GM12878 (cell line): ENCODE data around the gene SRD5A1. TPM values are rescaled to one million over a fixed set of nuclear protein-coding genes. Genes with fewer than 3 reads are reported as not detected.

ENCODE experiments used
- CEBPZ ChIP-seq: fragments of 150-350 bp; IDR thresholded peaks from 2 replicates; pipeline ENCODE4 v1.6.1; 2016; ENCODE audit warnings: low read depth, low read length
- FOXM1 ChIP-seq: IDR thresholded peaks from 2 replicates; pipeline ENCODE4 v1.6.1; 2012; ENCODE audit warnings: low read depth, mild to moderate bottlenecking, inconsistent platforms, low read length, moderate library complexity
- LARP7 ChIP-seq: fragments of 450-650 bp; IDR thresholded peaks from 2 replicates; pipeline ENCODE4 v1.6.1; 2017; ENCODE audit warnings: mild to moderate bottlenecking
- NFYA ChIP-seq: IDR thresholded peaks from 2 replicates; pipeline ENCODE4 v1.6.1; 2011; ENCODE audit warnings: low read depth, mild to moderate bottlenecking, low read length, improper control_type of control experiment, borderline replicate concordance
- NRF1 ChIP-seq: conservative IDR thresholded peaks from 2 replicates; pipeline ENCODE4 v1.6.1; 2011; ENCODE audit warnings: mild to moderate bottlenecking, low read depth, low read length, improper control_type of control experiment
- PBX3 ChIP-seq: IDR thresholded peaks from 2 replicates; pipeline ENCODE4 v1.6.1; 2011; ENCODE audit warnings: mild to moderate bottlenecking, low read depth, low read length, moderate library complexity; ENCODE audit not compliant: insufficient replicate concordance
- PML ChIP-seq: IDR thresholded peaks from 2 replicates; pipeline ENCODE4 v1.6.1; 2012; ENCODE audit warnings: low read length, inconsistent platforms
- POLR2AphosphoS2 ChIP-seq: IDR thresholded peaks from 2 replicates; pipeline ENCODE4 v1.6.1; 2011; ENCODE audit warnings: low read depth, mild to moderate bottlenecking, low read length, improper control_type of control experiment, moderate library complexity
- SREBF2 ChIP-seq: IDR thresholded peaks from 2 replicates; pipeline ENCODE4 v1.6.1; 2012; ENCODE audit warnings: mild to moderate bottlenecking, low read length
- TCF12 ChIP-seq: IDR thresholded peaks from 2 replicates; pipeline ENCODE4 v1.6.1; 2011; ENCODE audit warnings: low read depth, mild to moderate bottlenecking, low read length
- polyA plus RNA-seq, 11 experiments: library from polyadenylated mRNA; depleted of rRNA in 4 of 11; unstranded in 6 of 11; stranded (reverse) in 5 of 11; fragments of >200 nt; fragmentation: Nextera tagmentation in 4 of 11; fragmentation: Illumina TruSeq in 1 of 11; extraction: Ambion mirVana in 4 of 11; extraction: Trizol in 1 of 11; gene quantifications; 1 replicate in 1 of 11; 2 replicates in 10 of 11; pipeline versions ENCODE4 v1.2.1 to v1.2.3, GENCODE V29; 2011 to 2016; ENCODE audit warnings: inconsistent platforms in 2 of 11, missing spikeins in 2 of 11, low read depth in 1 of 11
- total RNA-seq, 4 experiments: library from RNA; depleted of rRNA in 3 of 4; stranded (reverse); fragments of >200 nt in 3 of 4; fragmentation: Illumina TruSeq in 1 of 4; extraction: Trizol in 1 of 4; gene quantifications; 2 replicates each; pipeline versions ENCODE4 v1.2.1 to v1.2.3, GENCODE V29; 2013 to 2021
- TF ChIP-seq, protein P1 (sequence below): fragments of 450-650 bp; IDR thresholded peaks from 2 replicates; pipeline ENCODE4 v1.6.1; 2018; ENCODE audit warnings: mild to moderate bottlenecking, low read depth, moderate library complexity; ENCODE audit not compliant: partially characterized antibody

The SRD5A1 gene
- total and polyA plus RNA-seq, 10 of the 15 experiments (the other 5 are each of a cell fraction or from before 2014, with no cell fraction given) = 0.76 to 20.1 (median 12.3) TPM

DNA sequence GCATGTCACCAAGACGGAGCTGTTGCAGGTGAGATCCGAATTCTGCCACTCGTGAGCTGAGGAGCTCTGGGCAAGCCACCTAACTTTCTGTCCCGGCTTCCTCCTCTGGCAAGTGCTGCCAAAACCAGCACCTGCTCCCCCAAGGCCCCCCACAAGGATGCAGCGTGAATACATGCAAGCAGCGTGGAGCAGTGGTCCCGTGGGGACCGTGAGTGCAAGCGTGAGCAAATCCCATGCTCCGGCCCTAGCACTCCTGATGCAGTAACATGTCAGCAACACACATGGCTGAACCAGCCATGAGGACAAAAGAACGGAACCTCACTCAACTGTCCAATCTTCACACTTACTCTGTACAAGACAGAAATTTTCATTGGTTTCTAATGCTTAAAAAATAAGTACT is 31.4 kb upstream of the SRD5A1 start (continued):
- TF ChIP-seq POLR2AphosphoS2 = no peak
- TF ChIP-seq TCF12 = no peak
- TF ChIP-seq NFYA = no peak
- no peak for TF ChIP-seq PBX3
- no peak for TF ChIP-seq PML
- TF ChIP-seq CEBPZ = no peak
- TF ChIP-seq SREBF2 = no peak
- TF ChIP-seq, protein P1, sequence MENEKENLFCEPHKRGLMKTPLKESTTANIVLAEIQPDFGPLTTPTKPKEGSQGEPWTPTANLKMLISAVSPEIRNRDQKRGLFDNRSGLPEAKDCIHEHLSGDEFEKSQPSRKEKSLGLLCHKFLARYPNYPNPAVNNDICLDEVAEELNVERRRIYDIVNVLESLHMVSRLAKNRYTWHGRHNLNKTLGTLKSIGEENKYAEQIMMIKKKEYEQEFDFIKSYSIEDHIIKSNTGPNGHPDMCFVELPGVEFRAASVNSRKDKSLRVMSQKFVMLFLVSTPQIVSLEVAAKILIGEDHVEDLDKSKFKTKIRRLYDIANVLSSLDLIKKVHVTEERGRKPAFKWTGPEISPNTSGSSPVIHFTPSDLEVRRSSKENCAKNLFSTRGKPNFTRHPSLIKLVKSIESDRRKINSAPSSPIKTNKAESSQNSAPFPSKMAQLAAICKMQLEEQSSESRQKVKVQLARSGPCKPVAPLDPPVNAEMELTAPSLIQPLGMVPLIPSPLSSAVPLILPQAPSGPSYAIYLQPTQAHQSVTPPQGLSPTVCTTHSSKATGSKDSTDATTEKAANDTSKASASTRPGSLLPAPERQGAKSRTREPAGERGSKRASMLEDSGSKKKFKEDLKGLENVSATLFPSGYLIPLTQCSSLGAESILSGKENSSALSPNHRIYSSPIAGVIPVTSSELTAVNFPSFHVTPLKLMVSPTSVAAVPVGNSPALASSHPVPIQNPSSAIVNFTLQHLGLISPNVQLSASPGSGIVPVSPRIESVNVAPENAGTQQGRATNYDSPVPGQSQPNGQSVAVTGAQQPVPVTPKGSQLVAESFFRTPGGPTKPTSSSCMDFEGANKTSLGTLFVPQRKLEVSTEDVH = no peak
- no peak for TF ChIP-seq LARP7
- TF ChIP-seq NRF1 = no peak
- no peak for TF ChIP-seq FOXM1
